Mucosa of descending colon (tissue), 3 donors: Measurements from ENCODE around the gene HARS2. TPM values are rescaled to one million over a fixed set of nuclear protein-coding genes. Genes with fewer than 3 reads are reported as not detected.
"Not testable (repeated sequence)": the region's sequence is repeated elsewhere in the genome, so short reads cannot be mapped to it uniquely, and the experiment has no call there.

Experiments used
- ATAC-seq: fragments of 200-7000 bp; cut with Tn5 transposase; one replicate; pipeline ENCODE4 v1.9.1; 2020; ENCODE audit warnings: mild to moderate bottlenecking, moderate library complexity
- DNase-seq, 3 donors: peaks; one replicate each; pipeline ENCODE4 v3.0.0-alpha.2; 2020
- H3K36me3 ChIP-seq: fragments of 200-600 bp; one replicate; pipeline ENCODE4 v1.8.0; 2021; ENCODE audit warnings: low read depth, mild to moderate bottlenecking
- H3K4me1 ChIP-seq: fragments of 200-600 bp; one replicate; pipeline ENCODE4 v1.8.0; 2021; ENCODE audit warnings: low read depth, mild to moderate bottlenecking
- H3K4me3 ChIP-seq: fragments of 200-600 bp; one replicate; pipeline ENCODE4 v1.8.0; 2021; ENCODE audit warnings: mild to moderate bottlenecking
- H3K9me3 ChIP-seq: fragments of 200-600 bp; one replicate; pipeline ENCODE4 v1.8.0; 2021; ENCODE audit warnings: mild to moderate bottlenecking
- intact Hi-C, 2 donors: fragments of 100-400 bp; cut with DNase I in 1 of 2; cut with micrococcal nuclease in 1 of 2; formaldehyde crosslinking; loops; one replicate each; pipeline versions ENCODE4 v1.11.0 to v1.11.1; 2022; cut with DNase I, micrococcal nuclease
- total RNA-seq, 3 donors: library from RNA; stranded (reverse); fragmentation: NEBNext Ultra II Directional in 2 of 3; extraction: Animal tissue kit (Norgen Biotek cat#: 25700) in 2 of 3; gene quantifications; one replicate each; pipeline versions ENCODE4 v1.2.1 to v1.2.4, GENCODE V29; 2021 to 2023
- TF ChIP-seq, protein P1 (sequence below): fragments of 200-600 bp; IDR thresholded peaks from one replicate; pipeline ENCODE4 v1.8.0; 2022; ENCODE audit warnings: antibody characterized with exemption, mild to moderate bottlenecking
- donor health status: DM: no; HTN: no; CAD: no; lungs with moderate emphysema.
- donor health status: DM: no; HTN: no; CAD: no.
- donor health status: DM: no; HTN: yes; CAD: no.

HARS2 gene
- total RNA-seq, 3 donors from 2014 or later: 28.9 to 43.3 (median 39.6) TPM

DNA sequence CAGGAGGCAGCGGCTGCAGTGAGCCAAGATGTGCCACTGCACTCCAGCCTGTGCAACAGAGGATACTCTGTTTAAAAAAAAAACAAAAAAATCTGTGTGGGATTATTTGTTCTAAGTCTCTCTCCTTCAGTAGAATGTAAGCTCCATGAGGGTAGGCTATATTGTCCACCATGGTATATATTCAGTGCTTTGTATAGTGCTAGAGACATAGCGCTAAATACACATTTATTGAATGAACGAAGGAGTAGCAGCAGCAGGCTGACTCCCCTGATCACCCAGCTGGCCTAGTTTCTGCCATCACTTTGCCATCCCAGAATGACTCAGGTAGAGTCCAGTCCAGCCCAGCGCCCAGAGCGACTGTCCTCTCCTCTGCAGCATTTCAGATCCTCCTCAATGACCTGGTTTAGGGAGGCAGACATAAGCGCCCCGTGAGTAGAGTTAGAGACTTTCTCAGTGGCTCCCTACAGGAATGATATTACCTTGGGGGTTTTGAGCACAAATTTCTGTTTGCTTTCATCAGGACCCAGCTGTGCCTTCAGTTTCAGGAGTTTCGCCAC lies 801 bp upstream of the HARS2 start:
- no peaks in the 10 kb centered on the region for H3K9me3 ChIP-seq
- H3K4me3 ChIP-seq: peak overlapping the region; percentile 50
- TF ChIP-seq, protein P1, sequence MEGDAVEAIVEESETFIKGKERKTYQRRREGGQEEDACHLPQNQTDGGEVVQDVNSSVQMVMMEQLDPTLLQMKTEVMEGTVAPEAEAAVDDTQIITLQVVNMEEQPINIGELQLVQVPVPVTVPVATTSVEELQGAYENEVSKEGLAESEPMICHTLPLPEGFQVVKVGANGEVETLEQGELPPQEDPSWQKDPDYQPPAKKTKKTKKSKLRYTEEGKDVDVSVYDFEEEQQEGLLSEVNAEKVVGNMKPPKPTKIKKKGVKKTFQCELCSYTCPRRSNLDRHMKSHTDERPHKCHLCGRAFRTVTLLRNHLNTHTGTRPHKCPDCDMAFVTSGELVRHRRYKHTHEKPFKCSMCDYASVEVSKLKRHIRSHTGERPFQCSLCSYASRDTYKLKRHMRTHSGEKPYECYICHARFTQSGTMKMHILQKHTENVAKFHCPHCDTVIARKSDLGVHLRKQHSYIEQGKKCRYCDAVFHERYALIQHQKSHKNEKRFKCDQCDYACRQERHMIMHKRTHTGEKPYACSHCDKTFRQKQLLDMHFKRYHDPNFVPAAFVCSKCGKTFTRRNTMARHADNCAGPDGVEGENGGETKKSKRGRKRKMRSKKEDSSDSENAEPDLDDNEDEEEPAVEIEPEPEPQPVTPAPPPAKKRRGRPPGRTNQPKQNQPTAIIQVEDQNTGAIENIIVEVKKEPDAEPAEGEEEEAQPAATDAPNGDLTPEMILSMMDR: no peak
- ATAC-seq (peak; percentile 28), DNase-seq (no peak)
- H3K36me3 ChIP-seq: no peaks in the 10 kb centered on the region
- intact Hi-C loops: no loop called here
- peaks cover 23% of the 10 kb centered on the region for H3K4me1 ChIP-seq

DNA sequence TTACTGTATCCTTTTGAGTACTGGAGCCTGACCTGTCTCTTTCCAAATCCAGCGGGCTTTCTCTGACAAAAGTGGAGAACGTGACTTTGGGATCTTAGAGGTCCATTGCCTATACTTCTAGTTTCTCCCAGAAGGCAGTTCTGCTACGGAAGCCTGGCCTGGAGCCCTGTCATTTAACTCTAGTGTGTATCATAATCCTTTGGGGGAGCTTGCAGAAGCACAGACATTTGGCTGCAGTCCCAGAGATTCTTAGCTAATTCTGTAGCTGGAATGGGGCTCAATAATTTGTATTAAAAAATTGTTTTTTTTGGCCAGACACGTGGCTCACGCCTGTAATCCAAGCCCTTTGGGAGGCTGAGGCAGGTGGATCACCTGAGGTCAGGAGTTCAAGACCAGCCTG lies 3.0 kb downstream of the HARS2 start:
- peaks cover 23% of the 10 kb centered on the region for H3K4me1 ChIP-seq
- H3K9me3 ChIP-seq: no peaks in the 10 kb centered on the region
- DNase-seq: no peak
- intact Hi-C loops: no loop called here
- TF ChIP-seq, protein P1: no peak
- no peak for ATAC-seq
- no peak overlapping the region for H3K4me3 ChIP-seq
- H3K36me3 ChIP-seq: peaks cover 26% of the 10 kb centered on the region

DNA sequence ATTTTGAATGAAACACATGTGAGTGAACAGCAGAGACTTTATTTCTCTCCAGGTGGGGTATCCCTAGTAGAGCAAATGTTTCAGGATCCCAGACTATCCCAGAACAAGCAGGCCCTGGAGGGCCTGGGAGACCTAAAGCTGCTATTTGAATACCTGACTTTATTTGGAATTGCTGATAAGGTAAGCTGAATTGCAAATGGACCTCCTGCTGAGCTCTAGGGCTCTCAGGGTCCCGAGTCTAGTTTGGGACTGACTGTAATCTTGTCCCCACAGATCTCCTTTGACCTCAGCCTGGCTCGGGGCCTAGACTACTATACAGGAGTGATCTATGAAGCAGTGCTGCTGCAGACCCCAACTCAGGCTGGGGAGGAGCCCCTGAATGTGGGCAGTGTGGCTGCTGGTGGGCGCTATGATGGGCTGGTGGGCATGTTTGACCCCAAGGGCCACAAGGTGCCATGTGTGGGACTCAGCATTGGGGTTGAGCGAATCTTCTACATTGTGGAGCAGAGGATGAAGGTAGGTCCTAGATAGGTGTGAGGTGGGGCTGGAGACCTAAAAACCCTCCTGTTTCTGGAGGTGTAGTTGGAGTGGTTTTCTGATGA lies 5.7 kb downstream of the HARS2 start:
- intact Hi-C loops: no loop called here
- H3K36me3 ChIP-seq: peaks cover 26% of the 10 kb centered on the region
- ATAC-seq: no peak

GRCh38 chr5:140700177-140701144 lies 9.2 kb downstream of the HARS2 start, which contains the start of gene ZMAT2:
ZMAT2 (plus strand) TSS chr5:140700447; CDS start chr5:140700461, 14 bp downstream.
- TF ChIP-seq, protein P1: no peak
- H3K4me1 ChIP-seq: peaks cover 9% of the 10 kb centered on the region
- intact Hi-C loops: no loop called here
- H3K4me3 ChIP-seq: peak within 1 kb of the TSS; percentile 52
- peaks cover 35% of the 10 kb centered on the region for H3K36me3 ChIP-seq
- no peaks in the 10 kb centered on the region for H3K9me3 ChIP-seq
- DNase-seq: peak; percentile 95 to 98 (median 96)
- ATAC-seq: peak; percentile 100

More for the DNA sequence above, 5.7 kb downstream of the HARS2 start:
- Histone ChIP-seq H3K9me3 (no peaks in the 10 kb centered on the region), H3K4me1 (peaks cover 20% of the 10 kb centered on the region), H3K4me3 (no peak overlapping the region)
- DNase-seq: no peak
- TF ChIP-seq, protein P1: no peak

- Histone ChIP-seq H3K9me3 (no peaks in the 10 kb centered on the region), H3K4me1 (no peaks in the 10 kb centered on the region), H3K4me3 (no peak overlapping the region), H3K36me3 (peaks cover 11% of the 10 kb centered on the region)
- DNase-seq: no peak
- TF ChIP-seq, protein P1: no peak
- ATAC-seq: no peak
- intact Hi-C loops: no loop called here
Measured at GRCh38 chr5:140707812-140708211, 16.6 kb downstream of the HARS2 start.

- H3K9me3 ChIP-seq, intact Hi-C loops: not testable (repeated sequence)
Measured at GRCh38 chr5:140708787-140709186, 17.5 kb downstream of the HARS2 start.

More at GRCh38 chr5:140708787-140709186, 17.5 kb downstream of the HARS2 start:
- H3K4me1 ChIP-seq, ATAC-seq, H3K4me3 ChIP-seq, DNase-seq: not testable (repeated sequence)
- H3K36me3 ChIP-seq: peaks cover 11% of the 10 kb centered on the region
